ENCODE results near the gene A1BG.
"Not testable (repeated sequence)": the region's sequence is repeated elsewhere in the genome, so short reads cannot be mapped to it uniquely, and the experiment has no call there.

A1BG gene

GRCh38 chr19:58351990-58352755 is 1.1 kb downstream of the A1BG start:
- no peak for TF ChIP-seq CTCF (IDR thresholded peaks at IDR 0.05; ENCODE audit: extremely low read depth, insufficient read depth, missing control alignments)
- no peak for DNase-seq (ENCODE audit: low spot score)
- in situ Hi-C loops (cut with MboI; ENCODE audit: low pct_unique_long_range_greater_than_20kb, low sequenced_read_pairs, unreplicated experiment), result no loop called here

- in situ Hi-C loops (cut with MboI; ENCODE audit: low pct_unique_long_range_greater_than_20kb, low sequenced_read_pairs, unreplicated experiment), result no loop called here
- no peak for DNase-seq (ENCODE audit: low spot score)
- TF ChIP-seq CTCF (IDR thresholded peaks at IDR 0.05; ENCODE audit: extremely low read depth, insufficient read depth, missing control alignments), result no peak
These were observed 1.8 kb downstream of the A1BG start for GRCh38 chr19:58351558-58351878.

GRCh38 chr19:58350871-58351557 is 2.3 kb downstream of the A1BG start:
- no peak for DNase-seq (ENCODE audit: low spot score)
- in situ Hi-C loops (cut with MboI; ENCODE audit: low pct_unique_long_range_greater_than_20kb, low sequenced_read_pairs, unreplicated experiment), result no loop called here
- TF ChIP-seq CTCF (IDR thresholded peaks at IDR 0.05; ENCODE audit: extremely low read depth, insufficient read depth, missing control alignments), result no peak

GRCh38 chr19:58350001-58350861 is 3.1 kb downstream of the A1BG start:
- in situ Hi-C loops (cut with MboI; ENCODE audit: low pct_unique_long_range_greater_than_20kb, low sequenced_read_pairs, unreplicated experiment), result no loop called here
- TF ChIP-seq CTCF (IDR thresholded peaks at IDR 0.05; ENCODE audit: extremely low read depth, insufficient read depth, missing control alignments), result no peak
- DNase-seq (ENCODE audit: low spot score), result no peak

- in situ Hi-C loops (cut with MboI; ENCODE audit: low pct_unique_long_range_greater_than_20kb, low sequenced_read_pairs, unreplicated experiment), result no loop called here
- DNase-seq (ENCODE audit: low spot score), result no peak
- no peak for TF ChIP-seq CTCF (IDR thresholded peaks at IDR 0.05; ENCODE audit: extremely low read depth, insufficient read depth, missing control alignments)
These were observed 3.7 kb downstream of the A1BG start for GRCh38 chr19:58349590-58349989.

GRCh38 chr19:58348080-58348479 is 5.2 kb downstream of the A1BG start:
- in situ Hi-C loops (cut with MboI; ENCODE audit: low pct_unique_long_range_greater_than_20kb, low sequenced_read_pairs, unreplicated experiment), result not testable (repeated sequence)

More at GRCh38 chr19:58348080-58348479, 5.2 kb downstream of the A1BG start:
- DNase-seq (ENCODE audit: low spot score), result not testable (repeated sequence)
